C4-2B (cell line): ENCODE results near the gene RETNLB.

Experiments used
- ZFX ChIP-seq: fragments of 450-650 bp; IDR thresholded peaks from 2 replicates; pipeline ENCODE4 v1.6.1; 2017
- TF ChIP-seq, protein P1 (sequence below): fragments of 450-650 bp; conservative IDR thresholded peaks from 2 replicates; pipeline ENCODE4 v1.5.1; 2017; ENCODE audit warnings: mild to moderate bottlenecking

DNA sequence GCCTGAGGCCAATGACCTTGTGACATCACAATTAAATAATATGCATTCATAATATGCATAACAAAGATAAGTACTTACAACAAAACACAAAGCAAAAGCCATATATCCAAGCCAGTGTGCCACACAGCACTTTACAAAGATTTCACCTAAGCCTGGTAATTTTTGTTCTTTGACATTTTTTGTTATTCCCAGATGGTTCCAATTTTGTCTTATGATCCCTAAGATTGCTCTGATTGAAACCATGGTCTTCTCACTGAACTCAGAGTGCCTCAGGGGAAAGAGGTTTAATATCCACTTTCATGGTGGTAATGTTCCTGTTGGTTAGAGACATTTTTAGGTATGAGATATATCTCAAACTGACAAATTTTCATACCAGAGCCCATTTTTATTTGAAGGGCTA lies 29.1 kb downstream of the RETNLB start:
- TF ChIP-seq, protein P1, sequence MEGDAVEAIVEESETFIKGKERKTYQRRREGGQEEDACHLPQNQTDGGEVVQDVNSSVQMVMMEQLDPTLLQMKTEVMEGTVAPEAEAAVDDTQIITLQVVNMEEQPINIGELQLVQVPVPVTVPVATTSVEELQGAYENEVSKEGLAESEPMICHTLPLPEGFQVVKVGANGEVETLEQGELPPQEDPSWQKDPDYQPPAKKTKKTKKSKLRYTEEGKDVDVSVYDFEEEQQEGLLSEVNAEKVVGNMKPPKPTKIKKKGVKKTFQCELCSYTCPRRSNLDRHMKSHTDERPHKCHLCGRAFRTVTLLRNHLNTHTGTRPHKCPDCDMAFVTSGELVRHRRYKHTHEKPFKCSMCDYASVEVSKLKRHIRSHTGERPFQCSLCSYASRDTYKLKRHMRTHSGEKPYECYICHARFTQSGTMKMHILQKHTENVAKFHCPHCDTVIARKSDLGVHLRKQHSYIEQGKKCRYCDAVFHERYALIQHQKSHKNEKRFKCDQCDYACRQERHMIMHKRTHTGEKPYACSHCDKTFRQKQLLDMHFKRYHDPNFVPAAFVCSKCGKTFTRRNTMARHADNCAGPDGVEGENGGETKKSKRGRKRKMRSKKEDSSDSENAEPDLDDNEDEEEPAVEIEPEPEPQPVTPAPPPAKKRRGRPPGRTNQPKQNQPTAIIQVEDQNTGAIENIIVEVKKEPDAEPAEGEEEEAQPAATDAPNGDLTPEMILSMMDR: no peak
- TF ChIP-seq ZFX: no peak
